Spleen (tissue), 11 donors: ENCODE results near the gene SGIP1. TPM values are rescaled to one million over a fixed set of nuclear protein-coding genes. Genes with fewer than 3 reads are reported as not detected.
"Not testable (repeated sequence)": the region's sequence is repeated elsewhere in the genome, so short reads cannot be mapped to it uniquely, and the experiment has no call there.

ENCODE experiments used
- DNase-seq: peaks from one replicate; pipeline ENCODE4 v3.0.0-alpha.2; 2020
- H3K27ac ChIP-seq, 8 donors: fragments of 200-600 bp; sonication (generic) in 7 of 8; 1 replicate in 4 of 8; 2 replicates in 4 of 8; pipeline versions ENCODE4 v1.5.0 to v1.8.0; 2016 to 2021; ENCODE audit warnings: inconsistent platforms in 4 of 8, mild to moderate bottlenecking in 4 of 8, moderate library complexity in 1 of 8
- H3K27me3 ChIP-seq, 7 donors: fragments of 200-600 bp; sonication (generic) in 6 of 7; replicated peaks in 1 of 7; 1 replicate in 4 of 7; 2 replicates in 3 of 7; pipeline versions ENCODE4 v1.5.0 to v1.8.0; 2016 to 2021; ENCODE audit warnings: inconsistent platforms in 3 of 7, mild to moderate bottlenecking in 1 of 7
- H3K36me3 ChIP-seq, 6 donors: fragments of 200-600 bp; sonication (generic) in 5 of 6; 1 replicate in 4 of 6; 2 replicates in 2 of 6; pipeline versions ENCODE4 v1.5.0 to v1.8.0; 2016 to 2021; ENCODE audit warnings: inconsistent platforms in 2 of 6
- H3K4me1 ChIP-seq, 6 donors: fragments of 200-600 bp; sonication (generic) in 5 of 6; 1 replicate in 3 of 6; 2 replicates in 3 of 6; pipeline versions ENCODE4 v1.5.0 to v1.8.0; 2016 to 2021; ENCODE audit warnings: inconsistent platforms in 3 of 6
- H3K4me3 ChIP-seq, 8 donors: fragments of 200-600 bp; sonication (generic) in 7 of 8; 1 replicate in 4 of 8; 2 replicates in 4 of 8; pipeline versions ENCODE4 v1.5.0 to v1.8.0; 2016 to 2021; ENCODE audit warnings: inconsistent platforms in 4 of 8, mild to moderate bottlenecking in 4 of 8, moderate library complexity in 2 of 8
- H3K9me3 ChIP-seq, 8 donors: fragments of 200-600 bp; sonication (generic) in 7 of 8; 1 replicate in 4 of 8; 2 replicates in 4 of 8; pipeline versions ENCODE4 v1.5.0 to v1.8.0; 2016 to 2021; ENCODE audit warnings: inconsistent platforms in 4 of 8
- POLR2A ChIP-seq, 3 donors: fragments of 450-650 bp; IDR thresholded peaks; one replicate each; pipeline ENCODE4 v1.5.1; 2017; ENCODE audit warnings: antibody characterized with exemption in 3 of 3, mild to moderate bottlenecking in 1 of 3
- POLR2AphosphoS5 ChIP-seq, 3 donors: sonication (generic); formaldehyde crosslinking; IDR thresholded peaks; one replicate each; pipeline ENCODE4 v1.5.1; 2017; ENCODE audit warnings: antibody characterized with exemption in 3 of 3
- WGBS, 5 donors: extraction: QIAGEN DNeasy Blood & Tissue Kit in 3 of 5; methylation state at CpG; one replicate each; pipeline versions ENCODE4 v1.1.5 to v1.1.7; 2013 to 2018; 5-methylcytosine and 5-hydroxymethylcytosine counted together
- intact Hi-C: fragments of 100-400 bp; cut with DNase I; formaldehyde crosslinking; loops from one replicate; pipeline ENCODE4 v1.15.0; 2023; ENCODE audit warnings: low total_unique reads
- polyA plus RNA-seq, 3 donors: library from polyadenylated mRNA; stranded (reverse); fragments of 200-250 nt; gene quantifications; one replicate each; pipeline ENCODE4 v1.2.1, GENCODE V29; 2013
- total RNA-seq, 7 donors: library from RNA; depleted of rRNA in 3 of 7; stranded (reverse); fragments of >200 nt in 3 of 7; fragmentation: NEBNext Ultra II Directional in 4 of 7; extraction: Animal tissue kit (Norgen Biotek cat#: 25700) in 4 of 7; gene quantifications; one replicate each; pipeline versions ENCODE4 v1.1.0 to v1.2.1, GENCODE V29; 2016 to 2021
- TF ChIP-seq, protein P1 (sequence below), 11 experiments: fragments of 200-600 bp in 7 of 11; fragments of 450-650 bp in 4 of 11; sonication (generic) in 4 of 11; IDR thresholded peaks in 8 of 11; conservative IDR thresholded peaks in 3 of 11; 1 replicate in 7 of 11; 2 replicates in 4 of 11; pipeline versions ENCODE4 v1.4.0 to v1.8.0; 2016 to 2021; ENCODE audit warnings: antibody characterized with exemption in 11 of 11, inconsistent platforms in 4 of 11, mild to moderate bottlenecking in 1 of 11
- donor health status: healthy with polysubstance abuse.
- donor health status: DM: no; HTN: no; CAD: no; lungs with moderate emphysema.
- donor health status: DM: no; HTN: no; CAD: no.
- donor health status: Bipolar disorder and iron deficiency.
- donor health status: healthy.
- donor health status: DM: no; HTN: no; CAD: no.
- donor health status: DM: yes; HTN: yes; CAD: no.

Gene SGIP1
- total and polyA plus RNA-seq, 10 donors = 0.13 to 1.6 (median 0.74) TPM; not detected in 2

- no peak for DNase-seq
- H3K4me3 ChIP-seq = no peak overlapping the region
- no peaks in the 10 kb centered on the region for H3K36me3 ChIP-seq
- no peaks in the 10 kb centered on the region for H3K27me3 ChIP-seq
- no peaks in the 10 kb centered on the region for H3K4me1 ChIP-seq
- intact Hi-C loops = no loop called here
- TF ChIP-seq POLR2A (IDR thresholded peaks at IDR 0.05) (no peak), POLR2AphosphoS5 (IDR thresholded peaks at IDR 0.05) (no peak)
- TF ChIP-seq, protein P1, sequence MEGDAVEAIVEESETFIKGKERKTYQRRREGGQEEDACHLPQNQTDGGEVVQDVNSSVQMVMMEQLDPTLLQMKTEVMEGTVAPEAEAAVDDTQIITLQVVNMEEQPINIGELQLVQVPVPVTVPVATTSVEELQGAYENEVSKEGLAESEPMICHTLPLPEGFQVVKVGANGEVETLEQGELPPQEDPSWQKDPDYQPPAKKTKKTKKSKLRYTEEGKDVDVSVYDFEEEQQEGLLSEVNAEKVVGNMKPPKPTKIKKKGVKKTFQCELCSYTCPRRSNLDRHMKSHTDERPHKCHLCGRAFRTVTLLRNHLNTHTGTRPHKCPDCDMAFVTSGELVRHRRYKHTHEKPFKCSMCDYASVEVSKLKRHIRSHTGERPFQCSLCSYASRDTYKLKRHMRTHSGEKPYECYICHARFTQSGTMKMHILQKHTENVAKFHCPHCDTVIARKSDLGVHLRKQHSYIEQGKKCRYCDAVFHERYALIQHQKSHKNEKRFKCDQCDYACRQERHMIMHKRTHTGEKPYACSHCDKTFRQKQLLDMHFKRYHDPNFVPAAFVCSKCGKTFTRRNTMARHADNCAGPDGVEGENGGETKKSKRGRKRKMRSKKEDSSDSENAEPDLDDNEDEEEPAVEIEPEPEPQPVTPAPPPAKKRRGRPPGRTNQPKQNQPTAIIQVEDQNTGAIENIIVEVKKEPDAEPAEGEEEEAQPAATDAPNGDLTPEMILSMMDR (IDR thresholded peaks at IDR 0.05 in 8 of 11, conservative IDR thresholded peaks at IDR 0.05 in 3 of 11) = no peak
- no peak overlapping the region for H3K27ac ChIP-seq
- H3K9me3 ChIP-seq = no peaks in the 10 kb centered on the region
Measured at GRCh38 chr1:66589326-66589725, 55.4 kb downstream of the SGIP1 start.

DNA sequence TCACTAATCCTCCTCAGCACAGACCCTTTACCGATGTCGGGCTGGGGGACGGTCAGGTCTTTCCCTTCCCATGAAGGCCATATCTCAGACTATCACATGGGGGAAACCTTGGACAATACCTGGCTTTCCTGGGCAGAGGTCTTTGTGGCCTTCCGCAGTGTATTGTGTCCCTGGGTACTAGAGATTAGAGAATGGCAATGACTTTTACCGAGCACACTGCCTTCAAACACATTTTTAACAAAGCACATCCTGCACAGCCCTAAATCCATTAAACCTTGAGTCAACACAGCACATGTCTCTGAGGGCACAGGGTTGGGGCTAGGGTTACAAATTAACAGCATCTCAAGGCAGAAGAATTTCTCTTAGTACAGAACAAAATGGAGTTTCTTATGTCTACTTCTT, 58.2 kb downstream of the SGIP1 start:
- H3K36me3 ChIP-seq, H3K4me1 ChIP-seq, intact Hi-C loops, DNase-seq, H3K4me3 ChIP-seq, H3K27ac ChIP-seq, H3K27me3 ChIP-seq: not testable (repeated sequence)
- H3K9me3 ChIP-seq = peaks cover 0 to 12% (median 0%) of the 10 kb centered on the region in 8 donors
- WGBS, 5 donors = 75 to 93% (median 78%) methylated on average over 5 of the region's 5 CpGs

DNA sequence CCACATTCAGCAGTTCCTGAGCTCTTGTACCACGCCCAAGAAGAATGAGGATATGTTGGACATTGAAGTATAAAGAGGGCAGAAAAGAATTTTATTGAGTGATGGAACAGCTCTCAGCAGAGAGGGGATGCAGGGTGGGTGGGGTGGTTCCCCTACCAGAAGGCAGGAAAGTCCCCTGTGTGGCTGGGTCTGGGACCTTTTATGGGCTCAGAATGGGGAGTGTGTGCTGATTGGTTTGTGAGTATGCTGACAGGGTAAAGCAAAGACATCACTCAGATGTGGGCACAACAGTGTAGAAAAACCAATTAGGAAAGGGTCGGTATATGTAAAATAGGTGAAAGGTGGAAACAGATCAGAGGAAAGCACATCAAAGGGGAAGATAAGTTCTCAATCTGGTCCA, 62.2 kb downstream of the SGIP1 start:
- intact Hi-C loops = no loop called here
- 76 to 94% (median 82%) methylated on average over 2 of the region's 2 CpGs for WGBS, 5 donors

GRCh38 chr1:66597500-66597899, 63.5 kb downstream of the SGIP1 start:
- no peak overlapping the region for H3K4me3 ChIP-seq
- TF ChIP-seq, protein P1 (IDR thresholded peaks at IDR 0.05 in 8 of 11, conservative IDR thresholded peaks at IDR 0.05 in 3 of 11) = no peak
- TF ChIP-seq POLR2AphosphoS5 (IDR thresholded peaks at IDR 0.05) (no peak), POLR2A (IDR thresholded peaks at IDR 0.05) (no peak)
- H3K9me3 ChIP-seq = peaks cover 0 to 12% (median 0%) of the 10 kb centered on the region in 8 donors
- H3K36me3 ChIP-seq = no peaks in the 10 kb centered on the region
- DNase-seq = no peak
- no peak overlapping the region for H3K27ac ChIP-seq
- H3K4me1 ChIP-seq = no peaks in the 10 kb centered on the region
- peaks cover 0 to 12% (median 0%) of the 10 kb centered on the region in 7 donors for H3K27me3 ChIP-seq
- WGBS, 5 donors = 83 to 90% (median 86%) methylated on average over 4 of the region's 4 CpGs
- intact Hi-C loops = no loop called here

More for the DNA sequence above, 62.2 kb downstream of the SGIP1 start:
- Histone ChIP-seq H3K27ac (no peak overlapping the region), H3K27me3 (peaks cover 0 to 12% (median 0%) of the 10 kb centered on the region in 7 donors), H3K36me3 (no peaks in the 10 kb centered on the region), H3K4me3 (no peak overlapping the region), H3K9me3 (peaks cover 0 to 12% (median 0%) of the 10 kb centered on the region in 8 donors), H3K4me1 (no peaks in the 10 kb centered on the region)
- TF ChIP-seq POLR2AphosphoS5 (IDR thresholded peaks at IDR 0.05) (no peak), POLR2A (IDR thresholded peaks at IDR 0.05) (no peak)
- TF ChIP-seq, protein P1 (IDR thresholded peaks at IDR 0.05 in 8 of 11, conservative IDR thresholded peaks at IDR 0.05 in 3 of 11) = no peak
- no peak for DNase-seq

DNA sequence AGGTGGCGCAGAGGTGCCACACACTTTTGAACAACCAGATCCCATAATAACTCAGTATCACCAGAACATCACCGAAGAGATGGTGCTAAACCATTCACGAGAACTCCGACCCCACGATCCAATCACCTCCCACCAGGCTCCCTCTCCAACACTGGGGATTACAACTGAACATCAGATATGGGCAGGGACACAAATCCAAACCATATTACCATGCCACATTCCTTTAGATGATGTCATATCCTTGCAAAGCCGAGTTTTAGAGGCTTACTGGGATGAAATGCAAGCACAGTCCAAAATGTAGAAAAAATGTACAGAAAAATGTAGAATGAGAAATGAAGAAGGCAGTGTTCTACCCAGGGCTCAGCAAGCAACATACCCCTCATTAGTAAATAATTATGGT, 64.7 kb downstream of the SGIP1 start:
- no peak for TF ChIP-seq POLR2A (IDR thresholded peaks at IDR 0.05)
- no peak for TF ChIP-seq POLR2AphosphoS5 (IDR thresholded peaks at IDR 0.05)
- TF ChIP-seq, protein P1 (IDR thresholded peaks at IDR 0.05 in 8 of 11, conservative IDR thresholded peaks at IDR 0.05 in 3 of 11) = no peak
- intact Hi-C loops = no loop called here
- Histone ChIP-seq H3K4me1 (no peaks in the 10 kb centered on the region), H3K9me3 (peaks cover 0 to 12% (median 0%) of the 10 kb centered on the region in 8 donors), H3K27ac (no peak overlapping the region), H3K4me3 (no peak overlapping the region), H3K27me3 (peaks cover 0 to 12% (median 0%) of the 10 kb centered on the region in 7 donors), H3K36me3 (no peaks in the 10 kb centered on the region)
- no peak for DNase-seq
- WGBS, 5 donors = 81 to 90% (median 86%) methylated on average over 6 of the region's 6 CpGs
